Thoracic aorta (tissue), 2 donors: ENCODE results near the gene EEFSEC. TPM values are rescaled to one million over a fixed set of nuclear protein-coding genes. Genes with fewer than 3 reads are reported as not detected.

Experiments used
- ATAC-seq: fragments of 150-250 bp; one replicate; pipeline ENCODE4 v1.8.0; 2017; ENCODE audit warnings: low read depth; ENCODE audit not compliant: insufficient number of reproducible peaks, low FRiP score
- DNase-seq: peaks from one replicate; pipeline ENCODE4 v3.0.0-alpha.2; 2020; ENCODE audit warnings: low spot score
- H3K27ac ChIP-seq, 2 donors: fragments of 200-600 bp; sonication (generic); 1 replicate in 1 of 2; 2 replicates in 1 of 2; pipeline ENCODE4 v1.5.1; 2016; ENCODE audit warnings: mild to moderate bottlenecking in 2 of 2, moderate library complexity in 2 of 2
- H3K27me3 ChIP-seq: fragments of 200-600 bp; sonication (generic); replicated peaks from 2 replicates; pipeline ENCODE4 v1.6.0; 2016; ENCODE audit warnings: mild to moderate bottlenecking; ENCODE audit not compliant: insufficient read depth
- H3K36me3 ChIP-seq: fragments of 200-600 bp; sonication (generic); one replicate; pipeline ENCODE4 v1.5.1; 2016
- H3K4me1 ChIP-seq, 2 donors: fragments of 200-600 bp; sonication (generic); 1 replicate in 1 of 2; 2 replicates in 1 of 2; pipeline versions ENCODE4 v1.5.1 to v1.6.0; 2016; ENCODE audit warnings: low read depth in 2 of 2, mild to moderate bottlenecking in 1 of 2; ENCODE audit not compliant: control insufficient read depth in 1 of 2
- H3K4me3 ChIP-seq: fragments of 200-600 bp; sonication (generic); 2 replicates; pipeline ENCODE4 v1.5.1; 2016; ENCODE audit warnings: mild to moderate bottlenecking
- H3K9me3 ChIP-seq: fragments of 200-600 bp; sonication (generic); 2 replicates; pipeline ENCODE4 v1.5.1; 2016
- CTCF ChIP-seq: fragments of 200-600 bp; sonication (generic); IDR thresholded peaks from one replicate; pipeline ENCODE4 v1.5.1; 2019; ENCODE audit warnings: antibody characterized with exemption
- total RNA-seq, 2 donors: library from RNA; depleted of rRNA; stranded (reverse); fragments of >200 nt; gene quantifications; one replicate each; pipeline versions ENCODE4 v1.1.0 to v1.2.3, GENCODE V29; 2016

EEFSEC gene
- total RNA-seq, 2 donors from 2014 or later: 16.1 to 17.5 TPM

DNA sequence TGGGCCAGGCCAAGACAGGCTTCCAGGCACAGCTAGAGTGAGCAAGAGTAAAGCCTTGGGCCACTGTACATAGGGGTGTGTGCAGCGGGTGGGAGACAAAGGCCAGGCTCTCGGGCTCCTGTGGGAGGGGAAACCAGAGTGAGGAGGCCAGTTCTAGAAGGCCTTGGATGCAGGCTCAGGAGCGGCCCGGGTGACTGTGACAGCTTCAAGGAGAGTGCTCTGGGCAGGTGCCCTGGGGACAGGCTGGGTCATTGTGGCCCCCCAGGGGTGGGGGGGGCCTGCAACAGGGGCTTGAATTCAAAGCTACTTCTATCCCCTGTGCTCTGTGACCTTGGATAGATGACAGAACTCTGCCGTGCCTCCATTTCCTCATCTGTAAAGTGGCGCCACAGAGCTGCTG lies 204.3 kb downstream of the EEFSEC start:
- no peaks in the 10 kb centered on the region for H3K9me3 ChIP-seq
- peaks cover 6 to 16% of the 10 kb centered on the region in 2 donors for H3K4me1 ChIP-seq
- no peak overlapping the region for H3K4me3 ChIP-seq
- H3K27ac ChIP-seq: no peak overlapping the region
- ATAC-seq (no peak), DNase-seq (no peak)
- TF ChIP-seq CTCF: no peak
- H3K27me3 ChIP-seq: no peaks in the 10 kb centered on the region
- no peaks in the 10 kb centered on the region for H3K36me3 ChIP-seq

DNA sequence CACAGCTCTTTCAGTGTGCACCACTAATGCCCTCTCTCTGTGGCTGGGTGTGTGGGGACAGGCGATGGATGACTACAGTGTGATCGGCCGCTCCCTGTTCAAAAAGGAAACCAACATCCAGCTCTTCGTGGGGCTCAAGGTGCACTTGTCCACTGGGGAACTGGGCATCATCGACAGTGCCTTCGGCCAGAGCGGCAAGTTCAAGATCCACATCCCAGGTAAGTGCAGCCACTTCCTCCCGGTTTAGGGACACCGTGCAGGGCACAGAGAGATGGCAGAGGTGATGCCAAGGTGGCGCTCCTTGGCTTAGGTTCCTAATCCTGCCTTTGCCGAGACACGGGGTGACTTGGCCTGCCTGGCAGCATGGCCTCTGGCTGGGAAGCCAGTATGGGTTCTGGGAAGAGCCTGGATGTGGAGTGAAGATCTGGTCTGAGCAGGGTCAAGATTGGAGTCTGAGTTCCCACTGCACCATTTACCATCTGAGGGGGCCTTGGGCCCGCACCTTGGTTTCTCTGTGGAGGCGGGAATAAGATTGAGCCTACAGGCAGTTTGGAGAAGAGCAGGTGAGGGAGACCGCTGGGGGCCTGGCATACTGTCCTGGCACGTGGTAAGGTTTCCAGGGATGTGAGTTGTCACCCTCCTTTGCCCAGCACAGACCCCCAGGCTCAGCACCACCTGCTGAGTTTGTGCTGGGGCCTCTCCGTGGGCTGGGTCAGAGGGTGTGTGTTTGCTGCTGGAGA lies 205.0 kb downstream of the EEFSEC start:
- Histone ChIP-seq H3K27me3 (no peaks in the 10 kb centered on the region), H3K27ac (no peak overlapping the region), H3K4me3 (no peak overlapping the region), H3K9me3 (no peaks in the 10 kb centered on the region), H3K4me1 (peaks cover 6 to 16% of the 10 kb centered on the region in 2 donors), H3K36me3 (no peaks in the 10 kb centered on the region)
- TF ChIP-seq CTCF: no peak
- no peak for DNase-seq
- no peak for ATAC-seq

DNA sequence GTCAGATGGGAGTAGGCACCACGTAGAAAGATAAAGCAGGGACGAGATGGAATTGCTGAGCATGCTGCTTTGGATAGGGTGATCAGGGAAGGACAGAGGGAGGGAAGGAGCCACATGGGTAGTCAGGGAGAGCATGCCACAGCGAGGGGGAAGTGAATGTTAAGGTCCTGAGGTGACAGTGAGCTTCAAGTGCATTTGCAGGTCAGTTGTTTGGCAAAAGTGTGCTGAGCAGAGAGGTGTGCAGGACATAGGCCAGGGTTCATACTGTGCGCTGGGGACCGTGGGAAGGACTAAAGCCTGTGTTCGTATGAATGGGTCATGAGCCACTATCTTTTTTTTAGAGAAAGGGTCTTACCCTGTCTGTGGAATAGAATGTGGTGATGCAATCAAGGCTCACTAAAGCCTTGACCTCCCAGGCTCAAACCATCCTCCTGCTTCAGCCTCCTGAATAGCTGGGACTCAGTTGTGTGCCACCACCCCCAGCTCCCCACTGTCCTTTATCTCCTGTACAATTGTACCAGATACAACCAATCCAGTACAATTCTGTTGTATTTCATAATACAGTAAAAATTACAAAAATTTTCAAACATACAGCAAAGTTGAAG lies 205.9 kb downstream of the EEFSEC start:
- Histone ChIP-seq H3K4me3 (no peak overlapping the region), H3K4me1 (peaks cover 6 to 16% of the 10 kb centered on the region in 2 donors), H3K36me3 (no peaks in the 10 kb centered on the region), H3K27me3 (no peaks in the 10 kb centered on the region), H3K9me3 (no peaks in the 10 kb centered on the region), H3K27ac (no peak overlapping the region)
- ATAC-seq: no peak
- DNase-seq: no peak
- no peak for TF ChIP-seq CTCF

DNA sequence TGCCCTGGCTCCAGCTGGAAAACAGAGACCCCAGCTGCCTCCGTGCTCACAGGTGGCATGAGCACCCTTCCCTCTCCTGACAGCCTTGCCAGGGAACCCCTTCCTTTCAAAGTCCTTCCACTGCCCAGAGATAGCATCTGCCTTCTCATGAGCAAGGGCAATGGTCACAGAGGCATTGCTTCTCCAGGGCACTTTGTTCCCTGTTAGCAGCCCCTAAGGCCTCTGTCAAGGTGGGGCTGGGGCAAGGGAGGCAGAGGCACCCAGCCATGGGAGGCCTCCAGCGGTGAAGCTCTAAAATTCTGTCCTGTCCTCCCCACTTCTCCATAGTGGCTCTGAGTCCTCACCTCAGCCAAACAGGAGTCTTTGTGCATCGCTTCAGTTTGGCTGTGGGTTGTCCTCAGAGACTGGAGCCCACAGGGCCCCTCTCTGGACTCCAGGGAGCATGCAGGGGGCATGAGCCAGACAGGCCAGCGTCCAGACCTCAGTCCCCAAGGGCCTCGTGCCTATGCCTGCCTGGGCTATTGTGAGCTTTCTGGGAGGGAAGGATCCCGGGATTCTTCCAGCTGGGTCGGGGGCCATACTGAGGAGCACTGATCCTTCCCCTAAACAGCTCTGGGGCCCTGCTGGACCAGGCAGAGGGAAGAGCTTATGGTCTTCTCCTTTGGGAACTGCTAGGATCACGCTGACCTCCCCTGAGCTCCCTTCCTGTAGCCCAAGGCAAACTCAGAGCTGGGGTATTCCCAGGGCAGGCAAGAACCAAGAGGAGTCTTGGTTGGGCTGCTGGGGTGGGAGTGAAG lies 206.8 kb downstream of the EEFSEC start:
- no peak for TF ChIP-seq CTCF
- no peaks in the 10 kb centered on the region for H3K9me3 ChIP-seq
- DNase-seq: no peak
- no peaks in the 10 kb centered on the region for H3K27me3 ChIP-seq
- ATAC-seq: no peak
- H3K36me3 ChIP-seq: no peaks in the 10 kb centered on the region
- H3K27ac ChIP-seq: peak overlapping the region in 1 of 2 donors; percentile 4
- no peak overlapping the region for H3K4me3 ChIP-seq
- peaks cover 6 to 16% of the 10 kb centered on the region in 2 donors for H3K4me1 ChIP-seq

DNA sequence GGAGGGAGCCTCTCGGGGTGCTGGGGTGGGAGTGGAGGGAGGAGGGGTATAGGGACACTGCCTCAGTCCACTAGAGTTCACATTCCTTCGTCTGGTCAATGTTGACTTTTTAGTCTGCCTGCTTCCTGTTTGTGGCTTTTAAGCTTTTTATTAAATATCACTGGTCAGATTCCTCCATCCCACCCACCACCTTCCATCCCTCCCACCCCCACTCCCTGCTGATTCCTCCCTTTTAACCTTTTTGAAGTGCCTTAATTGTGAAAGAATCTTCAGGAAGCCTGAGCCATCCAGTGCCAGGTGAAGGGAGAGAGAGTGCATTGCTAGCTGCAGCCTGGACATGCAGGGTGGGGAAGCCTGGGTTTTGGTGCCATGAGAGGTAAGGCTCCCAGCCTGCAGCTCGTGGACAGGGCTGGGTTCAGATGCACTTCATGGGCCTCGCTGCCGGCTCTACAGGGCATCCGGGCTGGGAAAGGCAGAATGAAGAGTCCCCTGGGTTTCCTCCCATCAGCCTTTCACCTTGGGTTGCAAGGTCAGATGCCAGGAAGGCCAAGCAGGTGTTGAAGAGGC lies 207.5 kb downstream of the EEFSEC start:
- TF ChIP-seq CTCF: no peak
- Histone ChIP-seq H3K4me1 (peaks cover 6 to 16% of the 10 kb centered on the region in 2 donors), H3K9me3 (no peaks in the 10 kb centered on the region), H3K27me3 (no peaks in the 10 kb centered on the region), H3K4me3 (no peak overlapping the region), H3K36me3 (no peaks in the 10 kb centered on the region), H3K27ac (peak overlapping the region in 1 of 2 donors; percentile 4)
- DNase-seq (no peak), ATAC-seq (no peak)
